GM19240 (cell line): Measurements from ENCODE around the gene SAMD10.
"Not testable (repeated sequence)": the region's sequence is repeated elsewhere in the genome, so short reads cannot be mapped to it uniquely, and the experiment has no call there.

Experiments used
- DNase-seq: peaks from one replicate; pipeline ENCODE4 v3.0.0; 2011; ENCODE audit warnings: low spot score; ENCODE audit not compliant: insufficient read length

SAMD10 gene

DNA sequence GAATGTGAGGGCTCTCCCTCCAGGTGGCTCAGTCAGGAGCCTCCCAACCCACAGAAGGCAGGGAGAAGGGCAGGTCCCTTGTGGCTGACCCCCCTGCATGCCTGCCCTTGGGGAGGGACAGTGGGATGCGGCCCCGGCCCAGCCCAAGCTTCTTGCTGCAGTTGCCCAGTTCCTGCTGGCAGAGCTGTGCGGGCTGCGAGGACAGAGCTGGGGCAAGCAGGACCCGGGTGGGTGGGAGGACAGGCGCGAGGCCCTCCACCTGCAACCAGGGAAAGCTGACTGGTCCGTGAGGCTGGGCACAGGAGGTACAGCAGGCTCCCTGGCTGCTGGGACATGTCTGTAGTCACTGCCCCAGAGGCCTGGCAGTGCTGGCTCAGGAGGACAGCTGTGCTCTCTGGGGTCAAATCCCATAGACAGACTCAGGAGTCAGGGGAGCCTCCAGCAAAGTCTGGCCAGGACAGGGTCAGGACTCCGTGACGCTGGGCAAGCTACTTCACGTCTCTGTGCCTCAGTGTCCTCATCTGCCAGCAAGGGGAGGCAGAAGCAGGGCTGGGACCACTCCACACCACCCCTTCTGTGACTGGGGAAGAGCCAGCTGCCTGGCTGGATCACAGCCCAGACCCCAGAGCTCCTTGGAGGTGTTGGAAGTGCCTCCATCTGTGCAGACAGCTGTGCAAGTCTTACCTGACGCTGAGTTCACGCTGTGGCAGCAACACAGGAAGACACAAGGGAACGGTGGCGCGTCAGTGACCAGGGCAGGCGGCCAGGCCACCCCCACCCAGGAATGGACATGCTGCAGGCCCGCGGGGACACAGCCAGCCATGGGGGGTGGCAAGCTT, 36.3 kb downstream of the SAMD10 start:
- no peak for DNase-seq

DNA sequence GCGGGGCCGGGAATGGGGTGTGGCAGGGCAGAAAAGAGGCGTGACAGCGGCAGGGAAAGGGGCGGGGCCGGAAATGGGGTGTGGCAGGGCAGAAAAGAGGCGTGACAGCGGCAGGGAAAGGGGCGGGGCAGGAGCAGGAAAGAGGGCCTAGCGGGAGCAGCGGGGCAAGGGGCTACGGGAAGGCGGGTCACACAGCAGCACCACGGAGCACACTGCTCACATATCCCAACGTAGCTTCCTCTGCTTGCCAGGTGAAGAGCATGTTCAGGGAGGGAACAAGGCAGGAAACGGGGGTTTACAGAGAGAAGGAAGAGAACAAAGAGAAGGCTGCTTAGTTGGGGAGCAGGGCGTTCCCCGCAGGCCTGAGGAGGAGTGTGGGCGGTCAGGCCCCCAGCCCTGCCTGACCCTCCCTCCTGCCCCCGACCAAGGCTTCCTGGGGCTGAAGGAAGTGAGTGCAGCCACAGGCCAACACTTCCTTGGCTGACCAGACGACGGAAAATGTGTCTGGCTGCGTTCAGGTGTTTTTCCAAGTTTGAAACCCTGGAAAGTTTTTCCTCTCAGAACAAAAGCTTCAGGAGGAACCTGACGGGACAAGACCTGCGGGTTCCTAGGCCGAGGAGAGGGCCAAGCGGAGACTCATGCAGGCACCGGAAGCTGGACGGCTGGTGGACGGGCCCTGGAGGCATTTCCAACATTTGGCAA, 37.0 kb downstream of the SAMD10 start:
- DNase-seq, result no peak

DNA sequence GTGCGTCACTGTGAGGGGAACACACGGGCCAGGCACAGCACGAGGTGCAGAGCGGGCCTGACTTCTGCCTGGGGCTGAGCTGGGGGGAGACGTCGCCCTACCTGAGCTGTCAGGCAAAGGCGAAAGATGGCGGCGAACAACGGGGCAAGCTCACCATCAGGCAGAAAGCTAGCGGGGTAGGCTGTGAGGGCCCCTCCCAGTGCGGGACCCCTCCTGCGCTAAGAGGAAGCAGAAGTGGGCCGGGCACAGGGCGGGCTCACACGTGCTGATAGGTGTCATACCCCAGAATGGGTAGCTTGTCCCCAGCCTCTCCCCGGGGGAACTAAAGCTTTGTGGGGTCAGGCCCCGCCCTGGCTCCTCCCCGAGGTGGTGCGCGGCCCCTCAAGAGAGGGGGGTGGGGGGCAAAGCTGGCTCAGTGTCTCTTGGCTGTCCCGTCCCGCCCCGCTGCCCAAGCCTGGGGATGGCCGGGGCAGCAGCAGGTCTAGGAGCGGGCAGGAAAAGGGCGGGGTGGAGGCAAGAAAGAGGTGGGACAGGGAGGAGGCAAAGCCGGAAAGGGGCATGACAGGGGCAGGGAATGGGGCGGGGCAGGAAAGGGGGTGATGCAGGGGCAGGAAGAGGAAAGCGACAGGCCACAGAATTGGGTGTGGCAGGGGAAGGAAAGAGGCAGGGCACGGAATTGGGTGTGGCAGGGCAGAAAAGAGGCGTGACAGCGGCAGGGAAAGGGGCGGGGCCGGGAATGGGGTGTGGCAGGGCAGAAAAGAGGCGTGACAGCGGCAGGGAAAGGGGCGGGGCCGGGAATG, 38.0 kb downstream of the SAMD10 start:
- peak; percentile 61 for DNase-seq

DNA sequence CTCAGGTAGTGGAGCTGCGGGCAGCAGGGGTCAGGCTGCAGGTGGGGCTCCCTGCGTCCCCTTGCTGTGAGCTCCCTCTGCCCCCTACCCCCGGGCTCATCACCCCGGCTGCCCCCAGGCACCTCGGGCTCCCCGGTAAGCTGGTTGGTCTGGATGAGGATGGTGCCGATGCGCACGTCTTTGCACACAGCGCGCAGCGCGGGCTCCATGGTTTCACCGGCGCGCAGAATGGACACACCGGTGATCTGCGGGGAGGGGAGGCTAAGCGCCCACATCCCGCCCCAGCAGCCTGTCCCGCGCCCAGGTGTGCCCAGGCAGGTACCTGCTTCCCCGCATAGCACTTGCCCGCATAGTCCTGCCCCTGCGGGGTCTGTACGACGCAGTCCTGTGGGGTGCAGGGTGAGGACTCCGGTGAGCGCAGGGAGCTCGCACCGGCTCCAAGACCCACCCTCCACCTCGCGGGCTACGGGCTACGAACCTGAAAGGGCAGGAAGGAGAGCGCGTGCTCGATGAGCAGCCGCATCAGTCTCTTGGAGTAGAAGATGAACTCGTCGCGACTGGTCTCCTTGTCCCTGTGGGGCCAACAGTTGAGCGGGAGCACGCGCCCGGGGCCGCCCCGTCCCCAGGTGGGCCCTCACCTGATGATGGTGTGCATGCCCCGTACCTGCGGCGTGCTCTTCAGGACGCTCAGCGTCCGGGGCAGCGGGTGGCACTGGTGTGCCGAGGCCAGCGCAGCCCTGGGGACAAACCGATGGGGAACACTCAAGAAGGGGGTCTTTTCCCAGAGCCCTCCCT, 38.8 kb downstream of the SAMD10 start:
- DNase-seq, result no peak

DNA sequence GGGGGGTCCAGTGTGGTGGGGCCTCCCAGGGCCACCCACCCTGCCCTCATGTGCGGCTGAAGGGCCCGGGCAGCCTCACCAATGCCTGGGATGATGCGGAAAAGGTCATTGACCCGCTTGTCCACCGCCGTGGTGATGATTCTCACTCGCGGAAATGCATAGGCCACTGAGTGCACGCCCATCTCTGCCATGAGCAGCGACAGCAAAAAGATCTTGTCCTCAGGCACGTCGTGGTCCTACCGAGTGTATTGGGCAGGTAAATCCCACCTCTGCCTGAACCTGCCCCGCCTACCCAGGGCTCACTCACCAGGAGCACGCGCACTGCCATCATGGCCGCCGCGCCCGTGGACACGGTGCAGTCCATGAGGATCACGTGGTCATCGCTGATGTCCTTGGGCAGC, 39.4 kb downstream of the SAMD10 start:
- DNase-seq, result no peak

DNA sequence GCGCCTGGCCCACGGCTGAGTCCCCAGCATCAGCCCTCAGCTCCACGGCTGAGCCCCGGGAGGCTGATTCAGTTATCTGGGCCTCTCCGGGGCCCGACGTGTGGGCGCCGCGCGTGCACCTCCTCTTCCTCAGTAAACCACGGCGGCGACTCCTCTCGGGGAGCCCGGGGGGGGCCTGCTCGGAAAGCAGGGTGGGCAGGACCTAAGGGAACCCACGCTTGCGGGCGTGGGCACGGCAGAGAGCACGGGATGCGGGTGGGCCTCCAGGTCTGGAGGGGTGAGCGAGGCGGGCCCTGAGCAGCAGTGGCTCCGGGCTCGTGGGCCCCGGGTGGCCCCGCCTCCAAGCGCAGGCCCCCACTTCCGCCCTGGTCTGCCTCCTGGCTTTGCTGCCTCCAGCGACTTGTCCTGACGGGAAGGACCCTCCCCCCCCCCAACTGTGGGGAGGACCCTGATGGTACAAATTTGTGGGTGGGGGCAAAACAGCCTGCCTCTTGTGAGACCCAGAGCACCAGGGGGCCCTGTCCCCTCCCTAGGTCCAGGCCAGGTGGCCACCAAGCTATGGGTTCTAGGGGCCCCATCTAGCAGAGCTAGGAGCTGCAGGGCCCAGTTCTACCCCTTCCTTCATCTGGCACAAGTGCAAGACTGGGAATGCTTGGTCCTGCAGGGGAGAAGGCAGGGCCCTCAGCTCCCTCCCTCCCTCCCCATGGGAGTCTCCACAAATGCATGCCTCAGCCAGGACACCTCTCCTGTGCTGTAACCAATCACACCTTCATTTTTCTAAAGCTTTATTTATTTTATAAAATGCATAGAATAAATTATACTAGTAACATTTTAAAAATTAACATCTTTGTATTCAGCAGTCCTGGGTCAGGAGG, 40.1 kb downstream of the SAMD10 start:
- DNase-seq, result no peak

DNA sequence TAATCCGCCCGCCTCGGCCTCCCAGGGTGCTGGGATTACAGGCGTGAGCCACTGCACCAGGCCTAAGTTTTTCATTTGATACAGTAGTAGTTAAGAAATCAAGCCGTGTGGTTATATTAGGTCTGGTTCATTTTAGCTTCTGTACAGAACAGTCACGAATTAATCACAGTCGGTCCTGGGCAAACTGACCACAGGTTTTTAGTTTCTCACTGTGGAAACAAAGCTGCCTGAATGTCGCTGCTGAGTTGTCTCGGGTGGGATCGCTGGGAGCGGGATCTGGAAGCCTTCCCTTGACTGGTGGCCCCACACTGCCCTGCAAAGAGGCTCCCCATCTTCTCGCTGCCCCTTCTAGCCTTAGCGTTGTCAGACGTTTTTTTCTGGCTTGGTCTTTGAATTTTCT, 41.8 kb downstream of the SAMD10 start:
- DNase-seq, result no peak

DNA sequence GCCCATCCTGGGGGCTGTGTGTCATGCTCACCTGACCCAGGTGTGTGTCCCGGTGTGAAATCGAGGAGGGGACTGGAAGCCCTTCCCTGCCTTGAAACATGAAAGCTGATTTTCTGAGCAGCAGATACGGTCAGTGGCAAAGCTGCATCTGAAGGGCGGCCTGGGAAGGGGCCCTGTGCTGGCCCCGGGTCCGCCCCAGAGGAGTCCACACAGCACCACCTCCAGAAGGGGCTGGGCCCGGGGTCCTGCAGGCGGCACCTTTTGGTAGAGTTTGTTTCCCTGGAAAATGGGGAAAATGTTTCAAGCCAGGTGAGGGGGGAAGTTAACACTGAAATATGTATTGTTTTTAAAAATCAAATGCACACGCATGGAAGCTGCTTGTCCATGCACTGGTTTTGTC, 44.0 kb downstream of the SAMD10 start:
- DNase-seq, result no peak

DNA sequence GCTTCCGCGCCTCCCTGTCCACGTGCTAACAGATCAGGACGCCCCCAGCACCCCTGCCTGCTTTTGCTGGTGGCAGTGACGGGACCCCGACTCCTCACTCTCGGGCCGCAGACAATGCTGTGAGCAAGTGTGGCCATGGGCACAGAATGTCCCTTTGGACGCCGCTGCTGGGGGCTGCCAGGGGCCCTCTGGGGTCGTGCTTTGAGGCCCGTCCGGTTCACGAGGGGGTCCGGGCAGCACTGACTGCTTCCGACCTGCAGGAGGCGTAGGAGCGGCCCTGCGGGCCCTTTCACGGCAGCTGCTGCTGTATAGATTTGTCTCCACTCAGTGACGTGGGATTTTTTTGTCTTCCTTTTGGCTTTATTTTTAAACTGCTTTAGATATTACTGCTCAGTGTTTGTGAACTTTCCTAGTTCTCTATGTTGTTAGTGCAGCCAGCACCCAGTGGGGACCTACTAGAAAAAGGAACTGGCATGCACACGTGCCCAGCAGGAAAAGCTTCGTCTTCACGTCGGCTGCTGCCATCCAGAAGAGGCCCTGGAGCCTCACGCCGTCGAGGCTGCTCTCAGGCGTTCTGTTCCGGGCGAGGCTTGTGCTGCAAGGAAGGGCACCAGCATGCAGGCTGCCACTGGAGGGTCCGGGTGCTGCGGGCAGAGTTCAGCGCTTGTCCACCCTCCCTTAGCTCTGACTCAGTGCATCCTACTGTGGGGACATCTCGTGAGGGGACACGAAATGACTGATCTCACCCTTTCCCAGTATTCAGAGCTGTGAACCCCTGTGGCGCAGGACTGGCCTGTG, 45.0 kb downstream of the SAMD10 start:
- DNase-seq, result no peak

DNA sequence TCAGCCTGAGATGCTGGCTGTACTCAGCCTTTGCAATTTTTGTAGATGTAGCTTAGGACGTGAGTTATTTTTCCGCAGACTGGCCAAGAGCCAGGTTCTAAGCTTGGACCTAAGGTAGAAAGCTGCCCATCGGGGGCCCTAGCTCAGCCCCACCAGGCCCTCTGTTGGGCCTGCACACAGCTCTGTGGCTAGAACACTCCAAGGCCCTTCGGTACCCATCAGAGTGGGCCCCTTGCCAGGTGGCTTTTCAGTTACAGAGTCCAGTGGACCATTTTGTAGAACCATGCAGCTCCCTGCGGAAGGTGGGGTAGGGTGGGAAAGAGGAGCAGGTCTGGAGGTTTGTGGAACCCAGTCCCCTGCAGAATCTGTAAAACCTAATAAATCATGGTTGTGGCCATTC, 45.8 kb downstream of the SAMD10 start:
- DNase-seq, result no peak

DNA sequence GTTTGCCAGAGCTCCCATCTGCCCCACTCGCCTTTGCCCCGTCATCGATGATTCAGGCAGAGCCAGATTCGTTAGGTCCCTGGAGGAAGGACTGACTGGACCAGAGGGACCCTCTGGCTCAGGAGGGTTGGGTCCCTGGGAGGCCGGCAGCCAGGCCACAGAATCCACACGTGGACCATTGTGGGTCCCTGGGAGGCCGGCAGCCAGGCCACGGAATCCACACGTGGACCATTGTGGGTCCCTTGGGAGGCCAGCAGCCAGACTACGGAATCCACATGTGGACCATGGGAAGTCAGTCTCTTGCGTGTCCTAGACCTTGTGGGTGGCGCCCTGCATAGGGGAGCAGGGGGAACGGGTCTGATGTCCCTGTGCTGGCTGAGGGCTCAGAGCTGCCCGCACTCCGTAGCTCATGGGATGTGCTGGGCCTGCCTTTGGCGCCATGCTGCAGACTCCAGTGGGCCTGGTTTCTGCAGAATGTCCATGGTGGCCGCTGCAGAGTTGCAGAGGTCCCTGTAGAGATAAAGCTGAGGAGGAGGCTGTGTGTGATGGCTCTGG, 46.8 kb downstream of the SAMD10 start:
- no peak for DNase-seq

DNA sequence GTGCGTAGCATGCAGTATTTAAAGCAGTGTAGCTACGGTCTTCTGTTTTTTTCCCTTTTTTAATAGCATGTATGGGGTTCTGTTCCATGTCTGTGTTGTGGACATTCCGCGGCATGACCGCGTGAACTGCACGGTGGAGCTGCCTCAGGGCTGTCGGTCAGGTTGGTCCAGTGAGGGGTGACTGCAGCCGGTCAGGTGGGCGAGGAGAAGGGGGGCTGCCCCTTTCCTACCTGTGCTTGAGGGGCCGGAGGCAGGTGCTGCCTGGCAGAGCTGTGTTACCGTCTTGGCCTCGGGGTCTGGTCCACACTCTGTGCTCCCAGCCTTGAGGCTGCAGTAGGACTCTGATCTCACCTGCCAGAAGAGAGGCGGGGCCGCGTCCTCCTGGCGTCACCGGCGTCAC, 47.7 kb downstream of the SAMD10 start:
- DNase-seq, result no peak

DNA sequence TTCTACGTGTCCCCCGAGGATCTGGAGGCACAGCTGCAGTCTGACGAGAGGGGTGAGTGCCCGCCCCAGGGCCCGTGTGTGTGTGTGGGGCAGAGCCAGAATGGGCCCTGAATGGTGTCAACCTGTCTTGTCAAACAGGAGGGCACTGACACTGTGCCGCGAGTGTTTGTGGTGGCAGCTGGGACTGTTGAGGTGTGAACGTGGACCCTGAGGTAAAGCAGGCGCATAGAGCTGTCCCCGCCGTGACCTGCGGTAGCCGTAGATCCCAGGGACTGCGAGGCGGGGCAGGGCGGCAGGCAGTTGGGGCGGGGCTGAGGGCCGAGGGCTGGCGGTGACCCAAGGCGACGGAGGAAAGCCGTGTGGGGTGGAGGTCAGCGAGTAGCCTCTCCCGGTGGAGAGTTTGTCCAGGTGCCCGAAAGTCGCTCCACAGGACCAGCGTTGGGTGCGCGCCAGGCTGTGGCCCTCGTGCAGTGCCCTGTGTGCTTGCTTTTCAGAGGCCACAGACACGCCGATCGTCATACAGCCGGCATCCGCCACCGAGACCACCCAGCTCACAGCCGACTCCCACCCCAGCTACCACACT, 48.4 kb downstream of the SAMD10 start:
- no peak for DNase-seq

DNA sequence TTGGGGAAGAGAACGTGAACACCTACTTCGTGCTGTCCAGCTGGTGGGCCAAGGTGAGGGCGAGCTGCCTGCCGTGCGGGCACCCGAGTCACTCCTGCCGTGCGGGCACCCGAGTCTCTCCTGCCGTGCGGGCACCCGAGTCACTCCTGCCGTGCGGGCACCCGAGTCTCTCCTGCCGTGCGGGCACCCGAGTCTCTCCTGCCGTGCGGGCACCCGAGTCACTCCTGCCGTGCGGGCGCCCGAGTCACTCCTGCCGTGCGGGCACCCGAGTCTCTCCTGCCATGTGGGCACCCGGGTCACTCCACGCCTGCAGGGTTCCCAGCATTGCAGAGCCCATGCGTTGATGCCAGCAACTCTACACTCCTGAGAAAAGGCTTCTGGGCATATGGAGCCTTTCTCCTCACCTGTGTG, 50.0 kb downstream of the SAMD10 start:
- not testable (repeated sequence) for DNase-seq

DNA sequence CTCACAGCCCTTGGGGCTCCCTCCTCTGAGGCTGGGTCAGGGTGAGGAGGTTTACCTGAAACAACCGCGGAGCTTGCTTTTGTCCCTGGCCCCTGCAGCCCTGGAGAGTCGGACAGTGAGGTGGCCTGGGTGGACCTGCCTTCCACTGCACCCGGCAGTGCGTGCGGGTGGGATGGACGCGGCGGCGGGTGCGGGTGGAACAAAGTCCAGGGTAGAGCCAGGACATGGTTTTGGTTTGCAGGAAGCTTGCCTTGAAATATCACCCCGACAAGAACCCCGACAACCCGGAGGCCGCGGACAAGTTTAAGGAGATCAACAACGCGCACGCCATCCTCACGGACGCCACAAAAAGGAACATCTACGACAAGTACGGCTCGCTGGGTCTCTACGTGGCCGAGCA, 50.4 kb downstream of the SAMD10 start:
- no peak for DNase-seq

DNA sequence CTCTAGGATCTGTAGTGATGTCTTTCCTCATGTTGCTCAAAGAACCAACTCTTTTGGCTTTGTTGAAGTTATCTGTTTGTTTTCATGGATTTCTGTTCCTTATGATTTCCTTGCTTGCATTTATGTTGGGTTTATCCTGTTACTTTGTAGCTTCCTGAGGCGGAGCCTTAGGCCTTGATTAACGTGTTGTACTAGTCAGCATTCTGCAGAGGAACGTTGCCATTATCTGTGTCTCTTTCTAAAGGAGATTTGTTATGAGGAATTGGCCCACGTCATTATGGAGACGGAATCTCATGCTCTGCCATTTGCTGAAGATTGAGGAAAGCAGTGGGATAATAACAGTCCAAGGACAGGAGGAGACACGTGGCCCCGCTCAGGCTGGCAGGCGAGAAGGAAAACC, 53.1 kb downstream of the SAMD10 start:
- no peak for DNase-seq

DNA sequence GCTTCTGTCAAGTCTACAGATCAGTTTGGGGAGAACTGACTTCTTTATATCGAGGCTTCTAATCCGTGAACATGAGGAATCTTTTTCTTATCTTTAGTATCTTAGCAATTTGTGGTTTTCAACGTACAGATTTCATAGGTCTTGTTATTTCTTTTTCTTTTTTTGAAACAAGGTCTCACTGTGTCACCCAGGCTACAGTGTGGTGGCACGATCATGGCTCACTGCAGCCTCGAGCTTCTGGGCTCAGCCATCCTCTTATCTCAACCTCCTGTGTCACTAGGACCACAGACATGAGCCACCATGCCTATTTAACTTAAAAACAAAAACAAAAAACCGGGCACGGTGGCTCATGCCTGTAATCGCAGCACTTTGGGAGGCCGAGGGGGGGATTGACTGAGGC, 55.2 kb downstream of the SAMD10 start:
- DNase-seq, result no peak
